HEK293 (cell line): ENCODE results near the gene CENPT.
A peak's percentile ranks its signal among the peaks of the same experiment; 100 is the strongest.

Source experiments
- CTCF ChIA-PET: fragments of 350-600 bp; formaldehyde crosslinking; extraction: SDS; loops from one replicate; lab custom pipeline; 2021; ENCODE audit warnings: antibody characterized with exemption; lab: Yijun Ruan, JAX
- POLR2A ChIA-PET: fragments of 300-600 bp; formaldehyde crosslinking; extraction: SDS; loops from one replicate; lab custom pipeline; 2020; ENCODE audit warnings: antibody characterized with exemption, inconsistent platforms; lab: Yijun Ruan, JAX
- H3K27ac ChIP-seq: fragments of 200-500 bp; sonication (Bioruptor generic); 2 replicates; pipeline ENCODE4 v1.5.1; 2014; ENCODE audit warnings: low read depth, low read length, control low read depth, inconsistent platforms; ENCODE audit errors: extremely low read depth
- H3K36me3 ChIP-seq, 2 experiments: fragments of 200-500 bp in 1 of 2; sonication (Bioruptor generic) in 1 of 2; 1 replicate in 1 of 2; 2 replicates in 1 of 2; pipeline ENCODE4 v1.5.1; 2014 to 2017; ENCODE audit warnings: inconsistent platforms in 2 of 2, low read length in 2 of 2; ENCODE audit not compliant: control insufficient read depth in 2 of 2, insufficient read depth in 1 of 2
- H3K4me1 ChIP-seq: fragments of 200-500 bp; sonication (Bioruptor generic); 2 replicates; pipeline ENCODE4 v1.5.1; 2014; ENCODE audit warnings: mild to moderate bottlenecking, low read length, inconsistent platforms; ENCODE audit not compliant: control insufficient read depth, insufficient read depth
- H3K4me3 ChIP-seq: 2 replicates; pipeline ENCODE4 v1.5.1; 2011; ENCODE audit warnings: low read depth, mild to moderate bottlenecking, control low read depth, low read length, moderate library complexity
- H3K9me3 ChIP-seq: fragments of 200-500 bp; sonication (Bioruptor generic); 2 replicates; pipeline ENCODE4 v1.5.1; 2014; ENCODE audit warnings: low read depth, low read length, inconsistent platforms; ENCODE audit not compliant: control insufficient read depth, insufficient read depth
- GLI2 ChIP-seq: fragments of 450-650 bp; formaldehyde crosslinking; IDR thresholded peaks from 2 replicates; pipeline ENCODE4; 2017; ENCODE audit warnings: missing biosample characterization, missing genetic modification characterization, low read depth, borderline replicate concordance
- GLIS2 ChIP-seq: fragments of 450-650 bp; formaldehyde crosslinking; IDR thresholded peaks from 2 replicates; pipeline ENCODE4 v1.5.1; 2016; ENCODE audit warnings: missing biosample characterization, missing genetic modification characterization
- KLF1 ChIP-seq: fragments of 450-650 bp; formaldehyde crosslinking; IDR thresholded peaks from 2 replicates; pipeline ENCODE4 v1.5.1; 2016; ENCODE audit warnings: missing biosample characterization, missing genetic modification characterization
- KLF8 ChIP-seq: fragments of 450-650 bp; formaldehyde crosslinking; IDR thresholded peaks from 2 replicates; pipeline ENCODE4 v1.5.1; 2016; ENCODE audit warnings: missing biosample characterization, missing genetic modification characterization
- KLF9 ChIP-seq: fragments of 450-650 bp; formaldehyde crosslinking; IDR thresholded peaks from 2 replicates; pipeline ENCODE4 v1.5.1; 2016; ENCODE audit warnings: missing biosample characterization, missing genetic modification characterization, low read depth
- OSR2 ChIP-seq: fragments of 450-650 bp; formaldehyde crosslinking; IDR thresholded peaks from 2 replicates; pipeline ENCODE4 v1.5.1; 2016; ENCODE audit warnings: missing biosample characterization, missing genetic modification characterization
- PATZ1 ChIP-seq: fragments of 450-650 bp; formaldehyde crosslinking; IDR thresholded peaks from 2 replicates; pipeline ENCODE4 v1.5.1; 2016; ENCODE audit warnings: missing biosample characterization, missing genetic modification characterization
- PRDM4 ChIP-seq: fragments of 450-650 bp; formaldehyde crosslinking; IDR thresholded peaks from 2 replicates; pipeline ENCODE4 v1.5.1; 2017; ENCODE audit warnings: missing biosample characterization, missing genetic modification characterization
- SP3 ChIP-seq: fragments of 450-650 bp; formaldehyde crosslinking; IDR thresholded peaks from 2 replicates; pipeline ENCODE4 v1.5.1; 2016; ENCODE audit warnings: missing biosample characterization, missing genetic modification characterization
- YY1 ChIP-seq: fragments of 450-650 bp; formaldehyde crosslinking; IDR thresholded peaks from 2 replicates; pipeline ENCODE4 v1.5.1; 2018; ENCODE audit warnings: missing biosample characterization, missing genetic modification characterization
- YY2 ChIP-seq: fragments of 450-650 bp; formaldehyde crosslinking; IDR thresholded peaks from 2 replicates; pipeline ENCODE4 v1.5.1; 2016; ENCODE audit warnings: missing biosample characterization, missing genetic modification characterization
- ZBTB10 ChIP-seq: fragments of 450-650 bp; formaldehyde crosslinking; IDR thresholded peaks from 2 replicates; pipeline ENCODE4 v1.5.1; 2016; ENCODE audit warnings: missing biosample characterization, missing genetic modification characterization
- ZBTB17 ChIP-seq: fragments of 450-650 bp; formaldehyde crosslinking; IDR thresholded peaks from 2 replicates; pipeline ENCODE4 v1.5.1; 2016; ENCODE audit warnings: missing biosample characterization, missing genetic modification characterization
- ZBTB48 ChIP-seq: fragments of 450-650 bp; formaldehyde crosslinking; IDR thresholded peaks from 2 replicates; pipeline ENCODE4 v1.5.1; 2016; ENCODE audit warnings: missing biosample characterization, missing genetic modification characterization
- ZBTB7A ChIP-seq: fragments of 450-650 bp; formaldehyde crosslinking; IDR thresholded peaks from 2 replicates; pipeline ENCODE4 v1.5.1; 2016; ENCODE audit warnings: low read depth, missing biosample characterization, missing genetic modification characterization
- ZBTB8A ChIP-seq: fragments of 450-650 bp; formaldehyde crosslinking; IDR thresholded peaks from 2 replicates; pipeline ENCODE4 v1.5.1; 2016; ENCODE audit warnings: missing biosample characterization, missing genetic modification characterization
- ZIC2 ChIP-seq: fragments of 450-650 bp; formaldehyde crosslinking; IDR thresholded peaks from 2 replicates; pipeline ENCODE4 v1.5.1; 2016; ENCODE audit warnings: missing biosample characterization, missing genetic modification characterization
- ZNF146 ChIP-seq: fragments of 450-650 bp; formaldehyde crosslinking; IDR thresholded peaks from 2 replicates; pipeline ENCODE4 v1.5.1; 2016; ENCODE audit warnings: missing biosample characterization, missing genetic modification characterization
- ZNF157 ChIP-seq: fragments of 450-650 bp; formaldehyde crosslinking; IDR thresholded peaks from 2 replicates; pipeline ENCODE4 v1.5.1; 2016; ENCODE audit warnings: missing biosample characterization, missing genetic modification characterization
- ZNF175 ChIP-seq: fragments of 450-650 bp; formaldehyde crosslinking; IDR thresholded peaks from 2 replicates; pipeline ENCODE4 v1.5.1; 2016; ENCODE audit warnings: missing biosample characterization, missing genetic modification characterization
- ZNF24 ChIP-seq: fragments of 450-650 bp; formaldehyde crosslinking; IDR thresholded peaks from 2 replicates; pipeline ENCODE4 v1.5.1; 2016; ENCODE audit warnings: missing biosample characterization, missing genetic modification characterization
- ZNF350 ChIP-seq: fragments of 450-650 bp; formaldehyde crosslinking; IDR thresholded peaks from 2 replicates; pipeline ENCODE4 v1.5.0; 2017; ENCODE audit warnings: missing biosample characterization, mild to moderate bottlenecking, missing genetic modification characterization
- ZNF37A ChIP-seq: fragments of 450-650 bp; IDR thresholded peaks from 2 replicates; pipeline ENCODE4 v1.5.1; 2018; ENCODE audit warnings: missing biosample characterization, missing genetic modification characterization
- ZNF544 ChIP-seq: fragments of 450-650 bp; formaldehyde crosslinking; IDR thresholded peaks from 2 replicates; pipeline ENCODE4 v1.5.0; 2017; ENCODE audit warnings: missing biosample characterization, missing genetic modification characterization
- ZNF621 ChIP-seq: fragments of 450-650 bp; formaldehyde crosslinking; IDR thresholded peaks from 2 replicates; pipeline ENCODE4 v1.5.1; 2017; ENCODE audit warnings: missing biosample characterization, missing genetic modification characterization
- ZNF677 ChIP-seq: fragments of 450-650 bp; IDR thresholded peaks from 2 replicates; pipeline ENCODE4 v1.5.0; 2018; ENCODE audit warnings: missing biosample characterization, mild to moderate bottlenecking, missing genetic modification characterization, moderate library complexity
- ZNF843 ChIP-seq: fragments of 450-650 bp; formaldehyde crosslinking; IDR thresholded peaks from 2 replicates; pipeline ENCODE4 v1.5.1; 2016; ENCODE audit warnings: missing biosample characterization, missing genetic modification characterization
- ZSCAN16 ChIP-seq: fragments of 450-650 bp; formaldehyde crosslinking; IDR thresholded peaks from 2 replicates; pipeline ENCODE4 v1.5.1; 2016; ENCODE audit warnings: missing biosample characterization, missing genetic modification characterization
- ZSCAN30 ChIP-seq: fragments of 450-650 bp; IDR thresholded peaks from 2 replicates; pipeline ENCODE4 v1.5.1; 2018; ENCODE audit warnings: missing biosample characterization, mild to moderate bottlenecking, missing genetic modification characterization, moderate library complexity
- ZSCAN4 ChIP-seq: fragments of 450-650 bp; formaldehyde crosslinking; IDR thresholded peaks from 2 replicates; pipeline ENCODE4 v1.5.1; 2017; ENCODE audit warnings: missing biosample characterization, missing genetic modification characterization

Gene CENPT

GRCh38 chr16:67846320-67847063, 1.0 kb downstream of the CENPT start, which contains the start of gene NUTF2:
Gene NUTF2 (plus strand): TSS chr16:67846933. CDS start chr16:67865131, 18,198 bp downstream.
- Histone ChIP-seq H3K9me3 (no peaks in the 10 kb centered on the region), H3K4me3 (peak within 1 kb of the TSS; percentile 91), H3K36me3 (peaks cover 0 to 32% of the 10 kb centered on the region in 2 experiments; a peak in 2 of 3 replicates), H3K4me1 (peaks cover 16% of the 10 kb centered on the region), H3K27ac (peak within 1 kb of the TSS; percentile 92)
- POLR2A ChIA-PET: interaction anchor here (0.6 to 4.3 kb wide), 14 partner anchors 13 to 325 kb away, joined by 3 to 38 read pairs (median 5); partner anchors contain the start of genes ACD, DDX28, DUS2 and EDC4
- CTCF ChIA-PET: interaction anchor here (0.6 to 1.7 kb wide), 4 partner anchors 19 to 38 kb away, joined by 3 to 6 read pairs (median 3); partner anchors contain the start of gene NRN1L
- TF ChIP-seq ZBTB7A (tag by site-specific recombination) (peak; percentile 67; the same call in 1 of the 2 replicates), ZSCAN4 (tag by site-specific recombination) (no peak), GLI2 (tag by site-specific recombination) (no peak), ZNF175 (tag by site-specific recombination) (no peak), KLF9 (peak; percentile 93), PATZ1 (tag by site-specific recombination) (peak; percentile 99), ZNF843 (peak; percentile 72), ZBTB17 (tag by site-specific recombination) (peak; percentile 92), ZSCAN16 (tag by site-specific recombination) (0 out of 2 replicates have a peak, but pooled peaks have one; percentile 10), ZNF544 (no peak), ZNF146 (no peak), YY1 (tag by site-specific recombination) (0 out of 2 replicates have a peak, but pooled peaks have one; percentile 20), YY2 (tag by site-specific recombination) (peak; percentile 84), ZSCAN30 (tag by site-specific recombination) (peak; percentile 36; the same call in 1 of the 2 replicates), ZNF37A (no peak), SP3 (tag by site-specific recombination) (peak; percentile 93), PRDM4 (tag by site-specific recombination) (peak; percentile 56), GLIS2 (peak; percentile 99), ZIC2 (peak; percentile 65; the same call in 1 of the 2 replicates), ZBTB8A (tag by site-specific recombination) (peak; percentile 51), ZNF621 (tag by site-specific recombination) (no peak), ZBTB10 (tag by site-specific recombination) (peak; percentile 79; the same call in 1 of the 2 replicates), ZNF24 (tag by site-specific recombination) (0 out of 2 replicates have a peak, but pooled peaks have one; percentile 47), ZNF157 (no peak), ZNF677 (no peak), KLF8 (tag by site-specific recombination) (peak; percentile 93), ZNF350 (tag by site-specific recombination) (no peak), ZBTB48 (tag by site-specific recombination) (peak; percentile 95), KLF1 (tag by site-specific recombination) (peak; percentile 88), OSR2 (tag by site-specific recombination) (peak; percentile 64)
